ENCODE data around the gene JMJD1C. TPM values are rescaled to one million over a fixed set of nuclear protein-coding genes. Genes with fewer than 3 reads are reported as not detected.

The JMJD1C gene
- total RNA-seq, 1 donor from 2014 or later: 83.7 TPM

DNA sequence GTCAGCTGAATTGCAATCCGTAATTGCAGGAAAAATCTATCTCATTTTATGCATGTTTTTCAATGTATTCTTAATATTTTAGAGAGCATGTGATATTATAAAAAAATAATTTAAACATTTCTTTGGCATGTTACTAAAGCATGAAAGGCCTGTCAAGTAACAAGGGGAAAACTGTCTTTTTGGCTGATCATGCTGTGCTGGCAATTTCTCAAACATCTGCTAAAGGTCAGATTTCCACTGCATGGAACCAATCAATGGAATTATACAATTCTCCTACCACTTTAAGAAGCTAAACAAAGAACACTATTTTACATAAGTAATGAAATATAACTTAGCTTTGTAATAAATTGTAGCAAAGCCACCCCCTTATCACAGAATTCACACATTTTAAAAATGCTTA, 49.4 kb downstream of the JMJD1C start:
- Mint-ChIP-seq H3K9me3 (ENCODE audit: unreplicated experiment) (no peaks in the 10 kb centered on the region), H3K4me3 (ENCODE audit: unreplicated experiment) (no peak overlapping the region), H3K36me3 (ENCODE audit: low read depth, unreplicated experiment) (no peaks in the 10 kb centered on the region), H3K27ac (ENCODE audit: unreplicated experiment) (no peak overlapping the region), H3K4me1 (ENCODE audit: unreplicated experiment) (peaks cover 5% of the 10 kb centered on the region), H3K27me3 (ENCODE audit: unreplicated experiment) (peaks cover 1% of the 10 kb centered on the region)
- no peak for DNase-seq (ENCODE audit: low spot score)
- TF ChIP-seq, protein P1, sequence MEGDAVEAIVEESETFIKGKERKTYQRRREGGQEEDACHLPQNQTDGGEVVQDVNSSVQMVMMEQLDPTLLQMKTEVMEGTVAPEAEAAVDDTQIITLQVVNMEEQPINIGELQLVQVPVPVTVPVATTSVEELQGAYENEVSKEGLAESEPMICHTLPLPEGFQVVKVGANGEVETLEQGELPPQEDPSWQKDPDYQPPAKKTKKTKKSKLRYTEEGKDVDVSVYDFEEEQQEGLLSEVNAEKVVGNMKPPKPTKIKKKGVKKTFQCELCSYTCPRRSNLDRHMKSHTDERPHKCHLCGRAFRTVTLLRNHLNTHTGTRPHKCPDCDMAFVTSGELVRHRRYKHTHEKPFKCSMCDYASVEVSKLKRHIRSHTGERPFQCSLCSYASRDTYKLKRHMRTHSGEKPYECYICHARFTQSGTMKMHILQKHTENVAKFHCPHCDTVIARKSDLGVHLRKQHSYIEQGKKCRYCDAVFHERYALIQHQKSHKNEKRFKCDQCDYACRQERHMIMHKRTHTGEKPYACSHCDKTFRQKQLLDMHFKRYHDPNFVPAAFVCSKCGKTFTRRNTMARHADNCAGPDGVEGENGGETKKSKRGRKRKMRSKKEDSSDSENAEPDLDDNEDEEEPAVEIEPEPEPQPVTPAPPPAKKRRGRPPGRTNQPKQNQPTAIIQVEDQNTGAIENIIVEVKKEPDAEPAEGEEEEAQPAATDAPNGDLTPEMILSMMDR (IDR thresholded peaks at IDR 0.05; ENCODE audit: unreplicated experiment): no peak

DNA sequence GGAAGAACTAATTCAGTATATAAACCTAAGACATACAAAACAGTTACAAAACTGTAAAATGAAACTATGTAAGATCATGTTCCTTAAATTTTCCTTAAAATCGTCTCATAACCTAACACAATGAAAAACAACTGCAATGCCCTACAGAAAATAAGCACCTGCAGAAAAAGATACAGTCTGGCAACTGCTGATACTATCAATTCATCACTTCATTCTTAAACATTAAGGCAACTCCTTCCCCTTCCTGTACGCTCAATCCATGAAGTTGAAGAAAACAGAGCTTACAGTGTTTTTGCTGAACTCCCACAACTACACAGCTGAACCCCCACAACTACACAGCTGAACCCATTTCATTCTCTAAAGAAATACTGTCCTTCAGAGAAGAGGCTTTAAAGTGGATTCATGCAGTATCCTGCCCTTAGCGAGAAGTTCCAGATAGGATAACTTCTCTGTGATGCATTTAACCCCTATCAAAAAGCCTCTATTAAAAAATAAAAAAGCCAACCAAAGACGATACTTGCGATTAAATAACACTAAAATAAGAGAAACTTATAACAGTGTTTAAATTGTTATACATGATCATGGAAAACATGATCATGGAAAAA, 50.0 kb downstream of the JMJD1C start:
- DNase-seq (ENCODE audit: low spot score): no peak
- H3K4me1 Mint-ChIP-seq (ENCODE audit: unreplicated experiment): peaks cover 5% of the 10 kb centered on the region
- H3K9me3 Mint-ChIP-seq (ENCODE audit: unreplicated experiment): no peaks in the 10 kb centered on the region
- no peaks in the 10 kb centered on the region for H3K27me3 Mint-ChIP-seq (ENCODE audit: unreplicated experiment)
- TF ChIP-seq, protein P1 (IDR thresholded peaks at IDR 0.05; ENCODE audit: unreplicated experiment): no peak
- H3K4me3 Mint-ChIP-seq (ENCODE audit: unreplicated experiment): no peak overlapping the region
- H3K27ac Mint-ChIP-seq (ENCODE audit: unreplicated experiment): no peak overlapping the region
- no peaks in the 10 kb centered on the region for H3K36me3 Mint-ChIP-seq (ENCODE audit: low read depth, unreplicated experiment)

DNA sequence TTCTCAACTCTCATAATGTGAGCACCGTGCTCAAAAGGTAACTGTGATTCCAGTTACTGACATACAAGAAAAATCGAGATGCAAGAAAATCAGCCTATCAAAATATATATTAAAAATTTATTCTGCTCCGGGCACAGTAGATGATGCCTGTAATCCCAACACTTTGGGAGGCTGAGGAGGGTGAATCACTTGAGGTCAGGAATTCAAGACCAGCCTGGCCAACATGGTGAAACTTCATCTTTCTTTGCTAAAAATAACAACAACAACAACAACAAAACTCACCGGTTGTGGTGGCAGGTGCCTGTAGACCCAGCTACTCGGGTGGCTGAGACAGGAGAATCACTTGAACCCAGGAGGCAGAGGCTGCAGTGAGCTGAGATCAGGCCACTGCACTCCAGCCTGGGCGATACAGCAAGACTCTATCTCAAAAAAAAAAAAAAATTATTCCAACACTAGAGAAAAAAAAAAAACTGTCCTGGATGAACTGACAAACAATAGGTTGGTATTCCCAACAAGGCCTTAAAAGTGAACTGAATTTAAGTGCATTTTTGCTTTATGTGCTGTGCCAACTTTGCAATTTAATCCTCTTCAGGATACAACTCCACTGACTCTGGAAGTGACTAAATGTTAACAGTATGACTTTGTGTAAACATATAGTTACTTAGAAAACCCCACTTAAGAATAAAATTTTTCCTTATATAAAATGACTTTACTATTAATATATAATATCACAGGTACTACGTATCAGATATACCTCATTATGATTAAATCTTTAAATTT, 51.1 kb downstream of the JMJD1C start:
- TF ChIP-seq, protein P1 (IDR thresholded peaks at IDR 0.05; ENCODE audit: unreplicated experiment): no peak
- Mint-ChIP-seq H3K4me3 (ENCODE audit: unreplicated experiment) (no peak overlapping the region), H3K27ac (ENCODE audit: unreplicated experiment) (no peak overlapping the region), H3K27me3 (ENCODE audit: unreplicated experiment) (no peaks in the 10 kb centered on the region), H3K9me3 (ENCODE audit: unreplicated experiment) (no peaks in the 10 kb centered on the region), H3K36me3 (ENCODE audit: low read depth, unreplicated experiment) (no peaks in the 10 kb centered on the region), H3K4me1 (ENCODE audit: unreplicated experiment) (peaks cover 5% of the 10 kb centered on the region)
- no peak for DNase-seq (ENCODE audit: low spot score)

DNA sequence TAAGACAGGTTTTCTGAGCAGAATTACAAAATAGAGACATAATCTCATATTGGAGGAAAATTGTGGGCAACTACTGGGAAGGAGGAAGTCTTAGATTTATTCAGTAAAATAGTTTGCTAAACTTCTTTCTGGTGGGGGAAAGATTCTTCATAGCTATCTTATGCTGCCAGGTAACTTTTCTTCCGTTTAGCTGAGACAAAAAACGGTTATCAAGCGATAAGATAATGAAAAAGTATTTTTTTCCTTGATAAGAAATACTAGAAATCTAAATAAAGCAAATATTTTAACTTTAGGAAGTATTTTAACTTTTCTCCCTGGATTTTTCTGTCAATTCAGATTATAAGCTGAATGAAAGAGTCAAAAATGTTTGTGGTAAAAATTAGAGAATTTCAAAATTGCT, 52.3 kb downstream of the JMJD1C start:
- Mint-ChIP-seq H3K27ac (ENCODE audit: unreplicated experiment) (no peak overlapping the region), H3K4me3 (ENCODE audit: unreplicated experiment) (no peak overlapping the region), H3K4me1 (ENCODE audit: unreplicated experiment) (peaks cover 11% of the 10 kb centered on the region), H3K36me3 (ENCODE audit: low read depth, unreplicated experiment) (no peaks in the 10 kb centered on the region), H3K27me3 (ENCODE audit: unreplicated experiment) (no peaks in the 10 kb centered on the region), H3K9me3 (ENCODE audit: unreplicated experiment) (no peaks in the 10 kb centered on the region)
- no peak for DNase-seq (ENCODE audit: low spot score)
- TF ChIP-seq, protein P1 (IDR thresholded peaks at IDR 0.05; ENCODE audit: unreplicated experiment): no peak

DNA sequence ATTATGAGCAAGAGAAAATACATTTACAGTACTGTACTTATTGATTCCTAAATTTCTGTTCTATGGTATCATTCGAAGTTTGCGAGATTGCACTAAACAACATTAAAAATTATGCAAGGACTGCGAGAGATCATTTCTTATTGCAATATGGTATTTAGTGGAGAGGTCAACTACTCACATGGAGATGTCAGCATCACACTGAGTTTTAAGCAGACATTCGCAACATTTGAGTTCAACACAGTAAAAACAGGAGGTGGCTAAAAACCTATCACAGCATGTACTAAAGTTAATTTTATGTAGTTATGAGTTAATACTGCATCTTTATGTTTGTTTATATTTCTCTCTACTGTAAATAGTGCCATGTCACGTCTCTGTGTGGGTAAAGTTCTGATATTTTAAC, 53.5 kb downstream of the JMJD1C start:
- Mint-ChIP-seq H3K36me3 (ENCODE audit: low read depth, unreplicated experiment) (no peaks in the 10 kb centered on the region), H3K27me3 (ENCODE audit: unreplicated experiment) (no peaks in the 10 kb centered on the region), H3K9me3 (ENCODE audit: unreplicated experiment) (no peaks in the 10 kb centered on the region), H3K4me3 (ENCODE audit: unreplicated experiment) (no peak overlapping the region), H3K27ac (ENCODE audit: unreplicated experiment) (no peak overlapping the region), H3K4me1 (ENCODE audit: unreplicated experiment) (peaks cover 11% of the 10 kb centered on the region)
- TF ChIP-seq, protein P1 (IDR thresholded peaks at IDR 0.05; ENCODE audit: unreplicated experiment): no peak
- no peak for DNase-seq (ENCODE audit: low spot score)
